ENCODE measurements around the gene SEMA4D.

Gene SEMA4D

DNA sequence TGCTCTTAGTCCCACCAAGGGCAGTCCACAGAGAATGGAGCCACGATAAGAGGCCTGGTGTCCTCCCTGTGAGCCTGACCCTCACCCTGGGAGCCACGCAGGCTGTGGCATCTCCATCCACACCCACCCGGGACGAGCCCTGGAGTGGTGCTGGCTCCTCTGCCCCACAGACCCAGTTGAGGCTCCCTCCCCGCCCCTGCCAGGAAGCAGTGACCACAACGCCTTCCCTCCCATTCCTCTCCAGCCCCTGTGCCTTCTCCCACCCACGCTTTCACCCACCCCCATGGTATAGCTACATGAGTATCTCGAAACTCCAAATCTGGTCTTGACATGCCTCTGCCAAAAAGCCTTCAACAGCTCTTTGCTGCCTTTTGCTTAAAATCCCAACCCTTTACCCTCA lies 57.9 kb downstream of the SEMA4D start:
- TF ChIP-seq, protein P1, sequence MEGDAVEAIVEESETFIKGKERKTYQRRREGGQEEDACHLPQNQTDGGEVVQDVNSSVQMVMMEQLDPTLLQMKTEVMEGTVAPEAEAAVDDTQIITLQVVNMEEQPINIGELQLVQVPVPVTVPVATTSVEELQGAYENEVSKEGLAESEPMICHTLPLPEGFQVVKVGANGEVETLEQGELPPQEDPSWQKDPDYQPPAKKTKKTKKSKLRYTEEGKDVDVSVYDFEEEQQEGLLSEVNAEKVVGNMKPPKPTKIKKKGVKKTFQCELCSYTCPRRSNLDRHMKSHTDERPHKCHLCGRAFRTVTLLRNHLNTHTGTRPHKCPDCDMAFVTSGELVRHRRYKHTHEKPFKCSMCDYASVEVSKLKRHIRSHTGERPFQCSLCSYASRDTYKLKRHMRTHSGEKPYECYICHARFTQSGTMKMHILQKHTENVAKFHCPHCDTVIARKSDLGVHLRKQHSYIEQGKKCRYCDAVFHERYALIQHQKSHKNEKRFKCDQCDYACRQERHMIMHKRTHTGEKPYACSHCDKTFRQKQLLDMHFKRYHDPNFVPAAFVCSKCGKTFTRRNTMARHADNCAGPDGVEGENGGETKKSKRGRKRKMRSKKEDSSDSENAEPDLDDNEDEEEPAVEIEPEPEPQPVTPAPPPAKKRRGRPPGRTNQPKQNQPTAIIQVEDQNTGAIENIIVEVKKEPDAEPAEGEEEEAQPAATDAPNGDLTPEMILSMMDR (IDR thresholded peaks at IDR 0.05) = no peak

DNA sequence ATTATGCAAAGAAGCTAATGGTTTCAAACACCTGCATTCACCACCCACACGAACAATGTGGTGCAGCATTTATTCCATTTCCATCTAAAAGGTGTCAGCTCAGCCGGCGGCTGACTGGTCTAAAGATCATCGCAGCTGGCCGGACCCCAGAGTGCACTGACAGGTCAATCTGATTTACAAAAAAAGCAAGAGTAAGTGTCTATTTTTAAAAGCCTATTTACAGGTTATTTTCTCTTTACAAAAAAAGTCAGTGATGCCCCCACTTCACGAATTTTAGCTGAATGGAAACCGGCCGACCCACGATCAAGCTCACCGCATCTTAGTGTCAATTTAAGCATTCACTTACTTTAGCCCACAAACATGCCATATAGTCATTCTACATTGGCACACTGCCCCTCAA lies 58.3 kb downstream of the SEMA4D start:
- TF ChIP-seq, protein P1 (IDR thresholded peaks at IDR 0.05) = no peak

DNA sequence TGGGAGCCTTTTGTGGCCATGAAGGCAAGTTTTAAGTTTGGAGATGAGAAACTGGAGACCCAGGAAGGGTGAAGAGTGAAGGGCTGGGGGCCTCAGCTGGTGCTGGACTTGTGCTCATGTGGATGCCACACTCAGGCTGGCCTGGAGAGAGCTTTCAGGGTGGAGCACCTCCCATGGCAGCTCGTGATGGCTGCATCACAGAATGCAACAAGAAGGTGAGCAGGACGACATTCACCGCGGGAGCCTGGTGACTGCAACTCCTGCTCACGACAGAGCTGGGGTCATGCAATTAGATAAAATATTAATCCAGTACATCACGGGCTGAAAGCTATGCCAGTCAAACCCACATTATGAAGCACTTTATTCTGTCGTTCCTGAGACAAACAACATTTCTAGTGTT lies 59.7 kb downstream of the SEMA4D start:
- TF ChIP-seq, protein P1 (IDR thresholded peaks at IDR 0.05) = no peak

DNA sequence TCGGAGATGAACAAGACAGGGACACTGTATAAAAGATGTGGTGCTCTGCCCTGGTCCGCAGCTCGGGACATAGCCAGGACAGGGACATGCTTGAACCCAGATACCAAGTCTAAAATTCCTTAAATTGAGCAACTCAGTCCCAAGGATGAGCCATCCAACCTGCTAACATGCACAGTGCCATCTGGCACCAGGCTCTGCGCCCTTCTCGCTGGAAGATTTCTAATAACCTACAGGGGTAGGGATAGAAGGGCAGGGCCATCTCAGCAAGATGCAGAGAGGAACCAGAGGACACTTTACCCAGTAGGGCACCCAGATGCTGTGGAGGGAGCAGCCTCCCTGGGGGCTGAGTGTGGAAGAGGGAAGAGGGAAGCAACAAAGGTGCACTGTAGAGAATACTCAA lies 60.1 kb downstream of the SEMA4D start:
- TF ChIP-seq, protein P1 (IDR thresholded peaks at IDR 0.05) = no peak

GRCh38 chr9:89436963-89437625 lies 60.8 kb downstream of the SEMA4D start:
- TF ChIP-seq, protein P1 (IDR thresholded peaks at IDR 0.05) = no peak

GRCh38 chr9:89436326-89436725 lies 61.6 kb downstream of the SEMA4D start:
- TF ChIP-seq, protein P1 (IDR thresholded peaks at IDR 0.05) = no peak

GRCh38 chr9:89435071-89435823 lies 62.7 kb downstream of the SEMA4D start:
- TF ChIP-seq, protein P1 (IDR thresholded peaks at IDR 0.05) = no peak
